OCI-LY1 (cell line): ENCODE results near the gene HMGA1.

Source experiments
- EZH2 ChIP-seq: fragments of 200-600 bp; sonication (generic), shearing (Covaris generic); IDR thresholded peaks from 2 replicates; pipeline ENCODE4 v1.8.0; 2017; ENCODE audit warnings: borderline replicate concordance, mixed run types, mild to moderate bottlenecking, antibody characterized with exemption, low read length, moderate library complexity, mixed read lengths
- TF ChIP-seq, protein P1 (sequence below): fragments of 200-600 bp; sonication (generic), shearing (Covaris generic); IDR thresholded peaks from 2 replicates; pipeline ENCODE4 v1.5.1; 2017; ENCODE audit warnings: mild to moderate bottlenecking, antibody characterized with exemption, low read length, moderate library complexity, mixed read lengths

DNA sequence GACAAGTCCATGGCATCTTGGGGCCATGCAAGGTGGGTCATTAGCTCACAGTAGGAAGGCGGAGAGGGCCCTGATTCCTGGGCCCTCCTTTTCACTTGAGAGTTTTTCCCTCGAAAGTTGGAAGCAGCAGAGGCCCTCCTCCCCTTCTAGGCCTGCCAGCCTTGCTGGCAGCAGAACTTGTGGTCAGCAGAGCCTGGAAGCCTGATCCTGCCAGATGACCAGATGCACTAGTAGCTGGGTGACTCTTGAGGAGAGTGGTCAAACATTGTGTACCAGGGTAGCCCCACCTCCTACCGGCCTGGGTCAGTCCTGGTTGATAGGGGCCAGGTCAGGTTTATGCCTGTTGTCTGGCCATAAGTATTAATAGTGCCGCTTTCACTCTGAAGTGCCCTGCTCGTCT is 3.8 kb upstream of the HMGA1 start:
- TF ChIP-seq, protein P1, sequence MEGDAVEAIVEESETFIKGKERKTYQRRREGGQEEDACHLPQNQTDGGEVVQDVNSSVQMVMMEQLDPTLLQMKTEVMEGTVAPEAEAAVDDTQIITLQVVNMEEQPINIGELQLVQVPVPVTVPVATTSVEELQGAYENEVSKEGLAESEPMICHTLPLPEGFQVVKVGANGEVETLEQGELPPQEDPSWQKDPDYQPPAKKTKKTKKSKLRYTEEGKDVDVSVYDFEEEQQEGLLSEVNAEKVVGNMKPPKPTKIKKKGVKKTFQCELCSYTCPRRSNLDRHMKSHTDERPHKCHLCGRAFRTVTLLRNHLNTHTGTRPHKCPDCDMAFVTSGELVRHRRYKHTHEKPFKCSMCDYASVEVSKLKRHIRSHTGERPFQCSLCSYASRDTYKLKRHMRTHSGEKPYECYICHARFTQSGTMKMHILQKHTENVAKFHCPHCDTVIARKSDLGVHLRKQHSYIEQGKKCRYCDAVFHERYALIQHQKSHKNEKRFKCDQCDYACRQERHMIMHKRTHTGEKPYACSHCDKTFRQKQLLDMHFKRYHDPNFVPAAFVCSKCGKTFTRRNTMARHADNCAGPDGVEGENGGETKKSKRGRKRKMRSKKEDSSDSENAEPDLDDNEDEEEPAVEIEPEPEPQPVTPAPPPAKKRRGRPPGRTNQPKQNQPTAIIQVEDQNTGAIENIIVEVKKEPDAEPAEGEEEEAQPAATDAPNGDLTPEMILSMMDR: no peak
- no peak for TF ChIP-seq EZH2
